HG02870 (cell line): ENCODE results near the gene OTUD5.
"Not testable (repeated sequence)": the region's sequence is repeated elsewhere in the genome, so short reads cannot be mapped to it uniquely, and the experiment has no call there.

Experiments
- ATAC-seq: cut with Tn5 transposase; IDR thresholded peaks from one replicate; pipeline ENCODE4 v1.9.1; 2021; ENCODE audit warnings: mild to moderate bottlenecking, moderate library complexity; ENCODE audit not compliant: unreplicated experiment

The OTUD5 gene

DNA sequence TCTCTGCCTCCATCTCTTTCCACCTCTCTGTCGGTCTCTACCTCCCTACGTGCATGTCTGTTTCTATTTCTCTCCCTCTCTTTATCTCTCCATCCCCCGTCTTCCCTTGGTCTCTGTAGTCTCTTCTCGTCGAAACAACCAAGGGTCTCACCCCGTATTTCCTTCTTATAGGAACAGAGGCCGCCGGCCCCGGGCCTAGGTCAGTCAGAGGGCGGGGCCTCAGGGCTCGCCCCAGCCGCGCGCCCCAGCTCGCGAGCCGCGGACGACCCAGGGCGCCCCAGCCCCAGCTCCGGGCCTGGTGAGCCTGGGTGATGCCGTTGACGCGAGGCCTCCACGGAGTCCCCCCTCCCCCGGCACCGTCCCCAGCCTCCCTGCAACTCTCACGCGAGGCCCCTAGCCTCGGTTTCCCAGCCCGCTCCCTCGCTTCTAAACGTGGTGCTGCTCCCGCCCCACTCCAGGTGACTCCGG lies 66.4 kb downstream of the OTUD5 start:
- ATAC-seq: peak; percentile 33

DNA sequence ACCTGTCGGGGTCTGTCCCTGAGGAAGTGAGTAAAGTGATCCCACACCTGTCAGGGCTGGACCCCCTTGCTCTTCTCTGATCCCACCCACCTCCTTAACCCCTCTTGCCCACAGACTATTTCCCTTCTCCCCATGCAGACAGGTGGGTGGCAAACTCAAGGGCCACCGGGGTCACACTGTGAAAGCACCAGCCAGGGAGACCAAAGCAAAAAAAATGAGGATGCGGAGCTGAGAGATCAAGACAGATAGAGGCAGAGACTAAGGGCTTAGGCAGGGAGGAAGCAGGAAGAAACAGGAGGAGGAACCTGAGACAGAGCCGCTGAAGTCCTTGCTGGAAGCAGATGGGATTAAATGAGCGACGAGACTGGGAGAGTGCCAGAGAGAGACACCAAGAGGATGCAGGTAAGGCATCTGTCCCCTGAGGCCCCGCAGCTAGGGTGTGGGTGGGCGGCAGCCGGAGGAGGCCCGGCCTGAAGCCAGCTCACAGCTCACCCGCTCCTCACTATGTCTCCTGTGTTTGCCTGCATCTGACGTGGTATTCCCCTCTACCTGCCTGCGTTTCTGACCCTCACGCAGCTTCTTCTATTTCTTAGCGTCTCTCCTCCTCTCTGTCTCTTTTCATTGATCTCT lies 67.0 kb downstream of the OTUD5 start:
- no peak for ATAC-seq

DNA sequence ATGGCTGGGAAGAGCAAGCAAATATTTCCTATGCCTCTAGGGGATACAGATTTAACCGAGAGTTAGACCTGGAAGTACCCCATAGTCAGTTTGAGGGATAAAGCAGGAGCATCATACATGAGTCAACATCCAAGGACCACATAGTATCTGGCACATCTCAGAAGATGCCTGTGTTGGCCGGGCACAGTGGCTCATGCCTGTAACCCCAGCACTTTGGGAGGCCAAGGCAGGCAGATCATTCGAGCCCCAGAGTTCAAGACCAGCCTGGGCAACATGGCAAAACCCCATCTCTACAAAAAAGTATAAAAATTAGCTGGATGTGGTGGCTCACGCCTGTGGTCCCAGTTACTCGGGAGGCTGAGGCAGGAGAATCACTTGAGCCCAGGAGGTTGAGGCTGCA lies 70.8 kb downstream of the OTUD5 start:
- ATAC-seq: not testable (repeated sequence)

DNA sequence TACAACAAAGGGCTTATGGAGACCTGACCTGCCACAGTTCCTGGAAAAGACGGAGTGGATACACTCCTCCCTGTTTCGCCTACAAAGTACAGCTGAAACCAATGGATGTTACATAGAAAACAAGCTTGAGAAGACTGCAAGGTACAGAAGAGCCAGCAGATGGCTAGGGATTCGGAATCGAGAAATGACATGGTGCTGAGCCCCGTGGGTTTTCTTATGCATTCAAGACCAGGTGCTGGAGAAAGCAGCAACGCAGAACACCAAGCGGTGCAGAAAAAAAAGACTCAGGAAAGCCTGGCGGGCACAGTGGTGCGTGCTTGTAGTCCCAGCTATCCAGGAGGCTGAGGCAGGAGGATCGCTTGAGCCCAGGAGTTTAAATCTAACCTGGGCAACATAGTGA lies 73.7 kb downstream of the OTUD5 start:
- no peak for ATAC-seq

DNA sequence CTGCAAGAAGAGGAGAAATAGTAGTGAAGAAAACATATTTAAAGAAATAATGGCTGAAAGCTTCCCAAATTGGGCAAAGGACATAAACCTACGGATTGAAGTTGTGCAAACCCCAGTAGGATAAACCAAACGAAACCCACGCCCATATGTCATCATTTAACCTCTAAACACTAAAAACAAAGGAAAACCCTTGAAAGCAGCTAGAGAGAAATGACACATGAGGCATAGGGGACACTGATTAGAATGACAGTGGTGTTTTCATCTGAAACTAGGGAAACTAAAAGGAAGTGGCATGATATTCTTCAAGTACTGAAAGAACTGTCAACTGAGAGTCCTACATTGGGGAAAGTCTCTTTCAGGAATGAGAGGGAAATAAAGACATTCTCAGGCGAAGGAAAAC lies 80.5 kb downstream of the OTUD5 start:
- ATAC-seq: not testable (repeated sequence)
